CD14-positive monocyte (primary cell): ENCODE measurements around the gene BBS2. TPM values are rescaled to one million over a fixed set of nuclear protein-coding genes. Genes with fewer than 3 reads are reported as not detected.
A peak's percentile ranks its signal among the peaks of the same experiment; 100 is the strongest.
"Not testable (repeated sequence)": the region's sequence is repeated elsewhere in the genome, so short reads cannot be mapped to it uniquely, and the experiment has no call there.

Source experiments
- DNase-seq, 3 donors: peaks; one replicate each; pipeline ENCODE4 v3.0.0-alpha.2; 2011 to 2022
- H2AFZ ChIP-seq: 2 replicates; pipeline ENCODE4 v1.6.0; 2012; ENCODE audit warnings: mild to moderate bottlenecking, low read depth, low read length, inconsistent platforms; ENCODE audit not compliant: insufficient read depth, poor library complexity, severe bottlenecking
- H3K27ac ChIP-seq, 2 donors: 1 replicate in 1 of 2; 2 replicates in 1 of 2; pipeline ENCODE4 v1.5.1; 2012 to 2013; ENCODE audit warnings: low read length in 2 of 2, control low read depth in 1 of 2, inconsistent platforms in 1 of 2, low read depth in 1 of 2, mild to moderate bottlenecking in 1 of 2
- H3K27me3 ChIP-seq, 2 donors: one replicate each; pipeline versions ENCODE4 v1.6.0 to v1.6.1; 2011 to 2013; ENCODE audit warnings: low read length in 2 of 2; ENCODE audit not compliant: control insufficient read depth in 2 of 2, insufficient read depth in 2 of 2
- H3K36me3 ChIP-seq, 2 donors: replicated peaks in 1 of 2; 1 replicate in 1 of 2; 2 replicates in 1 of 2; pipeline versions ENCODE4 v1.5.1 to v1.6.1; 2012 to 2013; ENCODE audit warnings: low read length in 2 of 2, control low read depth in 1 of 2, inconsistent platforms in 1 of 2, mild to moderate bottlenecking in 1 of 2; ENCODE audit not compliant: insufficient read depth in 2 of 2, control insufficient read depth in 1 of 2
- H3K4me1 ChIP-seq, 2 donors: 1 replicate in 1 of 2; 2 replicates in 1 of 2; pipeline versions ENCODE4 v1.5.1 to v1.6.1; 2012 to 2013; ENCODE audit warnings: low read length in 2 of 2, control low read depth in 1 of 2, inconsistent platforms in 1 of 2, mild to moderate bottlenecking in 1 of 2, moderate library complexity in 1 of 2; ENCODE audit not compliant: insufficient read depth in 2 of 2, control insufficient read depth in 1 of 2
- H3K4me2 ChIP-seq: replicated peaks from 2 replicates; pipeline ENCODE3; 2012; ENCODE audit warnings: low read length, moderate library complexity, mild to moderate bottlenecking; ENCODE audit not compliant: poor library complexity, severe bottlenecking; ENCODE audit errors: extremely low read depth
- H3K4me3 ChIP-seq, 3 experiments: fragments of 200-600 bp in 1 of 3; sonication (generic) in 1 of 3; replicated peaks in 1 of 3; 1 replicate in 2 of 3; 2 replicates in 1 of 3; pipeline ENCODE4 v1.5.1; 2011 to 2013; ENCODE audit warnings: low read length in 3 of 3, mild to moderate bottlenecking in 3 of 3, control low read depth in 2 of 3, low read depth in 2 of 3, inconsistent platforms in 1 of 3, moderate library complexity in 1 of 3
- H3K79me2 ChIP-seq: 2 replicates; pipeline ENCODE4 v1.6.0; 2012; ENCODE audit warnings: mild to moderate bottlenecking, control low read depth, inconsistent platforms, low read length, moderate library complexity; ENCODE audit not compliant: insufficient read depth
- H3K9ac ChIP-seq: 2 replicates; pipeline ENCODE4 v1.6.0; 2017; ENCODE audit warnings: low read length, mild to moderate bottlenecking; ENCODE audit not compliant: insufficient read depth, poor library complexity, severe bottlenecking
- H3K9me3 ChIP-seq, 2 donors: replicated peaks in 1 of 2; 1 replicate in 1 of 2; 2 replicates in 1 of 2; pipeline versions ENCODE4 v1.5.1 to v1.6.1; 2012 to 2013; ENCODE audit warnings: low read length in 2 of 2, control low read depth in 1 of 2; ENCODE audit not compliant: control insufficient read depth in 1 of 2, insufficient read depth in 1 of 2
- H4K20me1 ChIP-seq: 2 replicates; pipeline ENCODE4 v1.6.0; 2012; ENCODE audit warnings: mild to moderate bottlenecking, low read length, control low read depth, moderate library complexity; ENCODE audit not compliant: insufficient read depth
- H3K27ac Mint-ChIP-seq, 7 donors: one replicate each; pipeline ENCODE4 v1.8.0; 2020; ENCODE audit warnings: mild to moderate bottlenecking in 7 of 7, mixed read lengths in 7 of 7, moderate library complexity in 6 of 7, inconsistent platforms in 2 of 7
- H3K27me3 Mint-ChIP-seq, 3 donors: one replicate each; pipeline ENCODE4 v1.8.0; 2021 to 2022; ENCODE audit warnings: low read depth in 3 of 3, mild to moderate bottlenecking in 3 of 3, mixed read lengths in 3 of 3, moderate library complexity in 3 of 3, inconsistent platforms in 1 of 3
- H3K36me3 Mint-ChIP-seq, 2 donors: one replicate each; pipeline ENCODE4 v1.8.0; 2020; ENCODE audit warnings: mixed read lengths in 2 of 2, inconsistent platforms in 1 of 2, mild to moderate bottlenecking in 1 of 2
- H3K4me1 Mint-ChIP-seq: one replicate; pipeline ENCODE4 v1.8.0; 2020; ENCODE audit warnings: mild to moderate bottlenecking, mixed read lengths
- H3K4me3 Mint-ChIP-seq, 2 donors: one replicate each; pipeline ENCODE4 v1.8.0; 2020; ENCODE audit warnings: mild to moderate bottlenecking in 2 of 2, mixed read lengths in 2 of 2, moderate library complexity in 1 of 2
- H3K9me3 Mint-ChIP-seq, 7 donors: one replicate each; pipeline ENCODE4 v1.8.0; 2020 to 2022; ENCODE audit warnings: mixed read lengths in 7 of 7, mild to moderate bottlenecking in 6 of 7, moderate library complexity in 6 of 7, inconsistent platforms in 2 of 7
- WGBS: methylation state at CpG from one replicate; pipeline ENCODE4 v1.1.5; 2013; ENCODE audit warnings: missing lambda C conversion rate; ENCODE audit not compliant: insufficient coverage; 5-methylcytosine and 5-hydroxymethylcytosine counted together
- intact Hi-C, 2 donors: fragments of 100-400 bp; cut with micrococcal nuclease; formaldehyde crosslinking; loops; one replicate each; pipeline versions ENCODE4 v1.15.0 to v1.15.1; 2023
- polyA plus RNA-seq, 3 donors: library from polyadenylated mRNA; depleted of rRNA in 1 of 3; unstranded in 2 of 3; stranded (reverse) in 1 of 3; fragments of 300-500 nt in 2 of 3; fragments of >200 nt in 1 of 3; fragmentation: Illumina TruSeq in 2 of 3; gene quantifications; 1 replicate in 2 of 3; 2 replicates in 1 of 3; pipeline ENCODE4 v1.2.3, GENCODE V29; 2012 to 2021
- TF ChIP-seq, protein P1 (sequence below): fragments of 200-600 bp; IDR thresholded peaks from one replicate; pipeline ENCODE4 v1.8.0; 2022; ENCODE audit warnings: antibody characterized with exemption, mild to moderate bottlenecking

BBS2 gene
- polyA plus RNA-seq, 3 donors, result 16.6 to 35.5 (median 18.8) TPM

DNA sequence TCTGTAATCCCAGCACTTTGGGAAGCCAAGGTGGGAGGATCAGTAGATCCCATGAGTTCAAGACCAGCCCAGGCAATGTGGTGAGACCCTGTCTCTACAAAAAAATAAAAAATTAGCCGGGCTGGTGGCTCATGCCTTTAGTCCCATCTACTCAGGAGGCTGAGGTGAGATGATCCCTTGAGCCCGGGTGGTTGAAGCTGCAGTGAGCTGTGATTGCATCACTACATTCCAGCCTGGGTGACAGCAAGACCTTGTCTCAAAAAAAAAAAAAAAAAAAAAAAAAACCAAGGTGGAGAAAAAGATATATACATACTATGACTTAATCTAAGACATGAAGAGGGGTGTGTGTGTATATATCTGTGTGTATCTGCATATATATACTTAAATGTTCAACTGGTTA is 26.7 kb downstream of the BBS2 start:
- no peak for DNase-seq
- no peak overlapping the region for H3K9ac ChIP-seq
- H3K4me2 ChIP-seq, result no peak overlapping the region
- Mint-ChIP-seq H3K4me3 (no peak overlapping the region), H3K27me3 (peaks cover 0 to 2% (median 0%) of the 10 kb centered on the region in 3 donors), H3K9me3 (no peaks in the 10 kb centered on the region), H3K27ac (no peak overlapping the region), H3K4me1 (no peaks in the 10 kb centered on the region), H3K36me3 (peaks cover 45 to 54% of the 10 kb centered on the region in 2 donors)
- H3K4me1 ChIP-seq, result no peaks in the 10 kb centered on the region
- no peaks in the 10 kb centered on the region for H3K79me2 ChIP-seq
- no peaks in the 10 kb centered on the region for H3K9me3 ChIP-seq
- TF ChIP-seq, protein P1, sequence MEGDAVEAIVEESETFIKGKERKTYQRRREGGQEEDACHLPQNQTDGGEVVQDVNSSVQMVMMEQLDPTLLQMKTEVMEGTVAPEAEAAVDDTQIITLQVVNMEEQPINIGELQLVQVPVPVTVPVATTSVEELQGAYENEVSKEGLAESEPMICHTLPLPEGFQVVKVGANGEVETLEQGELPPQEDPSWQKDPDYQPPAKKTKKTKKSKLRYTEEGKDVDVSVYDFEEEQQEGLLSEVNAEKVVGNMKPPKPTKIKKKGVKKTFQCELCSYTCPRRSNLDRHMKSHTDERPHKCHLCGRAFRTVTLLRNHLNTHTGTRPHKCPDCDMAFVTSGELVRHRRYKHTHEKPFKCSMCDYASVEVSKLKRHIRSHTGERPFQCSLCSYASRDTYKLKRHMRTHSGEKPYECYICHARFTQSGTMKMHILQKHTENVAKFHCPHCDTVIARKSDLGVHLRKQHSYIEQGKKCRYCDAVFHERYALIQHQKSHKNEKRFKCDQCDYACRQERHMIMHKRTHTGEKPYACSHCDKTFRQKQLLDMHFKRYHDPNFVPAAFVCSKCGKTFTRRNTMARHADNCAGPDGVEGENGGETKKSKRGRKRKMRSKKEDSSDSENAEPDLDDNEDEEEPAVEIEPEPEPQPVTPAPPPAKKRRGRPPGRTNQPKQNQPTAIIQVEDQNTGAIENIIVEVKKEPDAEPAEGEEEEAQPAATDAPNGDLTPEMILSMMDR, result no peak
- WGBS, result 90% methylated on average over 2 of the region's 2 CpGs
- H3K27me3 ChIP-seq, result no peaks in the 10 kb centered on the region
- H4K20me1 ChIP-seq, result no peaks in the 10 kb centered on the region
- intact Hi-C loops, result no loop called here
- peaks cover 24 to 37% of the 10 kb centered on the region in 2 donors for H3K36me3 ChIP-seq
- H3K27ac ChIP-seq, result no peak overlapping the region
- H3K4me3 ChIP-seq, result no peak overlapping the region
- no peak overlapping the region for H2AFZ ChIP-seq

DNA sequence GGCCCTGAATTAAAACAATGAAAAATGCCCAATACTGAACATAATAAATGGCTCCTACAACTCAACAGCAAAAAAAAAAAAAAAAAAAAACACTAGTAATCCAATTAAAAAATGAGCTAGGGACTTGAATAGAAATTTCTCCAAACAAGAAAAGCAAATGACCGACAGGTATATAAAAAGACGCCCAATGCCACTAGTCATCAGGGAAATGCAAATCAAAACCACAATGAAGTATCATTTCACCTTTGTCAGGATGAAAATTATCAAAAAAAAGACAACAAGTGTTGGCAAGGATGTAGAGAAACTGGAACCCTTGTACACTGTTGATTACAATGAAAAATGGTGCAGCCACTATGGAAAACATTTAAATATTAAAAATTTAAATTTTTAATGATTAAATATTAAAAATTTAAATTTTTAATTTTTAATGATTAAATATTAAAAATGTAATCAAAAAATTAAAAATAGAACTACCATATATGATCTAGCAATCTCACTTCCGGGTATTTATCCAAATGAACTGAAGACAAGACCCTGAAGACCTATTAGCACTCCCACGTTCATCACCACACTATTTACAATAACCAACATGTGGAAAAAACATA is 28.1 kb downstream of the BBS2 start:
- no peak overlapping the region for H2AFZ ChIP-seq
- Mint-ChIP-seq H3K9me3 (no peaks in the 10 kb centered on the region), H3K4me3 (no peak overlapping the region), H3K36me3 (peaks cover 34 to 43% of the 10 kb centered on the region in 2 donors), H3K4me1 (no peaks in the 10 kb centered on the region), H3K27ac (no peak overlapping the region), H3K27me3 (peaks cover 0 to 2% (median 0%) of the 10 kb centered on the region in 3 donors)
- H4K20me1 ChIP-seq, result no peaks in the 10 kb centered on the region
- H3K27ac ChIP-seq, result no peak overlapping the region
- intact Hi-C loops, result no loop called here
- no peak for DNase-seq
- H3K36me3 ChIP-seq, result peaks cover 11 to 24% of the 10 kb centered on the region in 2 donors
- no peaks in the 10 kb centered on the region for H3K9me3 ChIP-seq
- TF ChIP-seq, protein P1, result no peak
- H3K79me2 ChIP-seq, result no peaks in the 10 kb centered on the region
- H3K4me3 ChIP-seq, result no peak overlapping the region
- WGBS, result no CpG with 5 or more reads among the region's 4 CpGs
- no peaks in the 10 kb centered on the region for H3K27me3 ChIP-seq
- no peak overlapping the region for H3K4me2 ChIP-seq
- no peaks in the 10 kb centered on the region for H3K4me1 ChIP-seq
- H3K9ac ChIP-seq, result no peak overlapping the region

DNA sequence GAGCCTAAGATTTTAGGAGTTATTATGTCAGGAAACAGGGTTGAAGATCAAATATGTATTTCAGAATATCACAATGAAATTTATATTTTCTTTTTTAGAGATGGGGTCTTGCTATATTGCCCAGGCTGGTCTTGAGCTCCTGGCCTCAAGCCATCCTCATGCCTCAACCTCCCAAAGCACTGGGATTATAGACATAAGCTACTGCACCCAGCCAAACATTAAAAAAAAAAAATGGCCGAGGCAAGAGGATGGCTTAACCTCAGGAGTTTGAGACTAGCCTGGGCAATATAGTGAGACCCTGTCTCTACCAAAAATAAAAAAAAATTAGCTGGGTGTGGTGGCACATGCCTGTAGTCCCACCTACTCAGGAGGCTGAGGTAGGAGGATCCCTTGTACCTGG is 31.0 kb downstream of the BBS2 start:
- H3K27me3 Mint-ChIP-seq, H3K9me3 Mint-ChIP-seq, H3K27me3 ChIP-seq, H3K79me2 ChIP-seq, H4K20me1 ChIP-seq, H3K4me3 Mint-ChIP-seq, DNase-seq, H3K27ac ChIP-seq, H3K4me1 ChIP-seq, H2AFZ ChIP-seq, H3K4me2 ChIP-seq, H3K4me1 Mint-ChIP-seq, intact Hi-C loops, H3K9me3 ChIP-seq, H3K9ac ChIP-seq, H3K4me3 ChIP-seq: not testable (repeated sequence)
- H3K36me3 ChIP-seq, result peaks cover 26 to 30% of the 10 kb centered on the region in 2 donors
- WGBS, result no CpG with 5 or more reads among the region's 1 CpG
- Mint-ChIP-seq H3K36me3 (peaks cover 33 to 38% of the 10 kb centered on the region in 2 donors), H3K27ac (peak overlapping the region in 1 of 7 donors; percentile 41)
